Nephron progenitor cell (in vitro differentiated cells): ENCODE data around the gene HIP1R.

Source experiments
- DNase-seq: peaks from one replicate; pipeline ENCODE4 v3.0.0; 2021
- H3K27ac Mint-ChIP-seq: 2 replicates; pipeline ENCODE4 v1.8.0; 2021; ENCODE audit warnings: mild to moderate bottlenecking, moderate library complexity, mixed read lengths
- H3K27me3 Mint-ChIP-seq: 2 replicates; pipeline ENCODE4 v1.8.0; 2021; ENCODE audit warnings: mild to moderate bottlenecking, low read depth, mixed read lengths; ENCODE audit not compliant: poor library complexity
- H3K36me3 Mint-ChIP-seq: 2 replicates; pipeline ENCODE4 v1.8.0; 2021; ENCODE audit warnings: low read depth, mixed read lengths
- H3K4me1 Mint-ChIP-seq: 2 replicates; pipeline ENCODE4 v1.8.0; 2021; ENCODE audit warnings: mixed read lengths
- H3K4me3 Mint-ChIP-seq: 2 replicates; pipeline ENCODE4 v1.8.0; 2021; ENCODE audit warnings: mild to moderate bottlenecking, moderate library complexity, mixed read lengths
- H3K9me3 Mint-ChIP-seq: 2 replicates; pipeline ENCODE4 v1.8.0; 2021; ENCODE audit warnings: mild to moderate bottlenecking, moderate library complexity, mixed read lengths
- CTCF ChIP-seq: fragments of 200-600 bp; sonication (generic); IDR thresholded peaks from 2 replicates; pipeline ENCODE4 v1.5.0; 2021; ENCODE audit warnings: antibody characterized with exemption

HIP1R gene

GRCh38 chr12:122834921-122835749, at the start of gene HIP1R:
HIP1R (plus strand) TSS chr12:122835457; CDS start chr12:122835551, 94 bp downstream.
- TF ChIP-seq CTCF: no peak
- Mint-ChIP-seq H3K27me3 (peaks cover 54% of the 10 kb centered on the region), H3K36me3 (peaks cover 23% of the 10 kb centered on the region), H3K4me1 (peaks cover 48% of the 10 kb centered on the region), H3K9me3 (no peaks in the 10 kb centered on the region), H3K27ac (peak within 1 kb of the TSS; percentile 96), H3K4me3 (peak within 1 kb of the TSS; percentile 89)
- peak; percentile 68 for DNase-seq

GRCh38 chr12:122785503-122785902, 49.8 kb upstream of the HIP1R start:
- Mint-ChIP-seq H3K27me3 (no peaks in the 10 kb centered on the region), H3K36me3 (no peaks in the 10 kb centered on the region), H3K4me1 (no peaks in the 10 kb centered on the region), H3K4me3 (no peak overlapping the region), H3K27ac (no peak overlapping the region), H3K9me3 (no peaks in the 10 kb centered on the region)
- DNase-seq: no peak
- TF ChIP-seq CTCF: no peak

GRCh38 chr12:122788387-122788786, 46.9 kb upstream of the HIP1R start:
- no peak overlapping the region for H3K27ac Mint-ChIP-seq
- no peak overlapping the region for H3K4me3 Mint-ChIP-seq
- no peak for TF ChIP-seq CTCF
- H3K9me3 Mint-ChIP-seq: no peaks in the 10 kb centered on the region
- no peak for DNase-seq
- H3K36me3 Mint-ChIP-seq: no peaks in the 10 kb centered on the region
- H3K4me1 Mint-ChIP-seq: no peaks in the 10 kb centered on the region
- peaks cover 4% of the 10 kb centered on the region for H3K27me3 Mint-ChIP-seq

- no peak for DNase-seq
- Mint-ChIP-seq H3K4me1 (no peaks in the 10 kb centered on the region), H3K27me3 (peaks cover 4% of the 10 kb centered on the region), H3K9me3 (no peaks in the 10 kb centered on the region), H3K36me3 (no peaks in the 10 kb centered on the region), H3K4me3 (no peak overlapping the region), H3K27ac (no peak overlapping the region)
- TF ChIP-seq CTCF: no peak
These were observed 45.6 kb upstream of the HIP1R start for GRCh38 chr12:122789637-122790036.

- Mint-ChIP-seq H3K36me3 (no peaks in the 10 kb centered on the region), H3K4me3 (no peak overlapping the region), H3K4me1 (no peaks in the 10 kb centered on the region), H3K27ac (no peak overlapping the region), H3K27me3 (peaks cover 6% of the 10 kb centered on the region), H3K9me3 (no peaks in the 10 kb centered on the region)
- no peak for DNase-seq
- no peak for TF ChIP-seq CTCF
These were observed 44.7 kb upstream of the HIP1R start for GRCh38 chr12:122790393-122791075.
